HG02798 (cell line): ENCODE results near the gene ZMIZ1.

Experiments
- ATAC-seq: cut with Tn5 transposase; IDR thresholded peaks from one replicate; pipeline ENCODE4 v1.9.1; 2021; ENCODE audit warnings: mild to moderate bottlenecking; ENCODE audit not compliant: unreplicated experiment, poor library complexity

ZMIZ1 gene

DNA sequence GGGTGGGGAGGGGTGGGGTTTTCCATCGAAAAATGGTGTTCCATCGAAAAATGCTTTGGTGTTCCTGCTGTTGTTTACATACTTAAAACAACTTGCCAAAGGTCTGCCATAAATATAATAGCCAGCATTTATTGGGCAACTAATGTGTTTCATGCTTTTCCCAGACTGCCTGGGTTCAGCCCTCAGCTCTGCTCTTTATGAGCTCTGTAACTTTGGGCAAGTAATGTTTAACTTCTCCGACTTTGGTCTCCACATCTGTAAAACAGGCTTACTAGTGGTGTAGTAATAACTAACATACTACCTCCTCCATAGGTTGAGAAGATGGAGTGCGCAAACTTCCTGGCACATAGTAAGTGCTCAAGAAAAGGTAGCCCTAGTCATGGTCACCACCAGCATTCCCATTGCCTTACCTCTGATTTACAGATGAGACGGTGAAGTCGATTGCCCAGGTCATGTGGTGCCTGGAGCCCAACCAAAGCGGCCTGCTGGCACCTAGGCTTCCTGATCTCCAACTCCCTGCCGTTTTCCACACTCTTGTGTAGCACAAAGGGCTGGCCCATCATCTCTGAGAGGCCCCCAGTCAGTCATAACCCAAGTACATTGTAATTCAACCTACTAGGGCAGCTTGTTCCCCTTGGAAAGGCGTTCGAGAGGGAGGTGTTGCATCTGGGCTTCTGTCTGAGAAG, 8.9 kb downstream of the ZMIZ1 start:
- ATAC-seq = no peak

DNA sequence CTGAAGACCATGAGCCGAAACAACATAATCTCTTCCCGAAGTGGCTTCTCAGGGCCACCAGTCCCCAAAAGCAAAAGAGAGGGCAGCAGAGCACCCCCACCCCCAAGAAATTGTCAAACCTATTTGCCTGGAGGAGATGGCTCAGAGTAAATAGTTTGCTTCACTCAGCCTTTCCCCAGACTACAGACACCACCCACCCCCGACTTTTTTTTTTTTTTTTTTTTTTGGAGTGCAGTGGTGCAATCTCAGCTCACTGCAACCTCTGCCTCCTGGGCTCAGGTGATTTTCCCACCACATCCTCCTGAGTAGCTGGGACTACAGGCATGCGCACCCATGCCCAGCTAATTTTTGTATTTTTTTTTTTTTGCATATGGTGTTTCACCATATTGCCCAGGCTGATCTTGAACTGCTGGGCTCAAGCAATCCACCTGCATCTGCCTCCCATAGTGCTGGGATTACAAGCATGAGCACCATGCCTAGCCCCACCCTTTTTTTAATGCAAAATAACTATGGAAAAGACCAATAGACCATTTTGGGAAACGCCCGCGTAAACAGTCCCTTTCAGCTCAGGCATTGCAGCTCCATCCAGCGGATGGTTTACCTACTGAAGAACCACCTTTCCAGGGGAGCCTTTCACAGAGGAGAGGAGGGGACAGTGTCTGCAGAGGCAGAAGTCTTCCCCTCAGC, 9.7 kb downstream of the ZMIZ1 start:
- ATAC-seq = no peak

DNA sequence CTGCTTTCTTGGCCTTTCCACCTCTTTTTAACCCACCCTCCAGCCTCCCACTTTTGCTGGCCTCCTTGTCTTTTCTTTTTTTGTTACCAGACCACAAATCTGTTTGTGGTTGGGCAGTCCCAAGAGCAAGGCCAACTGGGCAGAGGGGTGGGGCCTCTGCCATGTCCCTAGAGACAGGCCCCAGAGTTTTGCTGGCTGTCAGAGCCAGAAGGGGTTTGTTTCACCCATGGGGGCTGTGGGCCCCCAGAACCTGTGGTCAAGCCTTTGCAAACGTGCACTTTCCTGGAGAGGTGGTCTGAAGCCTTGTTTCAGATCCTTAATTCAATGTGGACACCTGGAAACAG, 10.3 kb downstream of the ZMIZ1 start:
- ATAC-seq = no peak

- ATAC-seq = no peak
These were observed 11.0 kb downstream of the ZMIZ1 start for GRCh38 chr10:79079490-79080355.

- no peak for ATAC-seq
These were observed 12.7 kb downstream of the ZMIZ1 start for GRCh38 chr10:79081353-79082034.

DNA sequence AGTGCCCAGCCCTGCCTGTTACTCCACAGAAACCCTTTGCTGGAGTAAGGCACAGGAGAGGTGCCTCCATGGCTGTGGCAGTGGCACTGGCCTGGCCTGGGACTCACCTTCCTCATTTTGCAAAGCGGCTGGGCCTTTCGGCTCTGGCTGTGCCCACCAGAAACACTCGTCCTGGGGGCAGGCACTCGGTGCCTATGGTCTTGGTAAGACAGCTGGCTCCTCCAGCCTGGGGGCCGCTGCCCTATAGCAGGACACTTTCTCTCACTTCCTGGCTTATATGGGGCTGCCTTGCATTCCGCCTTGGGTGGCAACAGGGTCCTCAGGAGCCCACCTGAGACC, 13.2 kb downstream of the ZMIZ1 start:
- ATAC-seq = no peak

GRCh38 chr10:79082631-79083596, 14.1 kb downstream of the ZMIZ1 start:
- ATAC-seq = no peak

- ATAC-seq = no peak
These were observed 15.5 kb downstream of the ZMIZ1 start for GRCh38 chr10:79084012-79084971.

DNA sequence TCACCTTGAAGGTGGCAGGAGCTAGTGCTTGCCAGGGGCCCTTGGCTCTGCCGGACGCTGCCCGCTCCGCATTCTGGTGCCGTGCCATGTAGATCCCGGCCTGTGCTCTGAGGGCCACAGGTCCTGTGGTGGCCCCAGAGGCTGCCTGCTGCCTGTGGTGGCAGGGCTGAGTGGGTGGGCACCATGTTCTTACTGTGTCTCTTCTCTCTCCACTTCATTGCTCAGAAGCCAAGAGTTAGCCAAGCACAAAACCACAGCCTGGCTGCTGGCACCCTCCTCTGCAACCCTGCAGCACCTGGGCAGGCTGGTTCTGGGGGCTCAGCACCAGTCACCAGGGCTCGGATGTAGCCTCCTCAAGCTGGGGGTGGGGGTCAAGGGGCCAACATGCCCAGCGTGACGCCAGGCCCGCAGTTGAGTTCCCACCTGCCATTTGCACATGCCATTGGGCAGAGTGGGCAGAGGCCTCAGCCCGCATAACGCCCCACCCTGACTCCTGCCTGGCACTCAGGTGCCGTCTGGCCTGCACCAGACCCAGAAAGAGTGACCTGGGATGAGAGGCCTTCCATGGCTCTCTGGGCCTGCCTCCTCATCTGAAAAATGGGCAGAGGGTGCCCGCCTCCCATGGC, 16.3 kb downstream of the ZMIZ1 start:
- no peak for ATAC-seq

DNA sequence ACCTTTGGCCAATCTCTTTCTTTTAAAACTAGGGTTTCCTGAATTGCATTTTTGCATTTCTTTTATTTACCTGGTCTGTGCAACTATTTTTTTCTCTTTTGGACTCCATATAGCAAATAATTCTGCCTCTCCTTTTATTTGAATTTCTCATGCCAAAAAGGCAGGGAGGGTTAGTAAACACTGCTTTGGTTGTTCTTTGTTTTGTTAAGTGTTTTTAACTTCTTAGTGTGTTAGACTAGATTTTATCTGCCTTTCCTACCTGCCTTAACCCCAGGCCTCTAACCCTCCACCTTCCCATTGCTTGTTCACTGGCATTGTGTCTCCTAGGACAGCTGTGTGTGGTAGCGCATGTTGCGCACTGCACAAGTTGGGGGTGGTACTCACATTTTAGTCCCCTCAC, 18.1 kb downstream of the ZMIZ1 start:
- ATAC-seq = no peak

- ATAC-seq = no peak
These were observed 19.0 kb downstream of the ZMIZ1 start for GRCh38 chr10:79087721-79088120.

DNA sequence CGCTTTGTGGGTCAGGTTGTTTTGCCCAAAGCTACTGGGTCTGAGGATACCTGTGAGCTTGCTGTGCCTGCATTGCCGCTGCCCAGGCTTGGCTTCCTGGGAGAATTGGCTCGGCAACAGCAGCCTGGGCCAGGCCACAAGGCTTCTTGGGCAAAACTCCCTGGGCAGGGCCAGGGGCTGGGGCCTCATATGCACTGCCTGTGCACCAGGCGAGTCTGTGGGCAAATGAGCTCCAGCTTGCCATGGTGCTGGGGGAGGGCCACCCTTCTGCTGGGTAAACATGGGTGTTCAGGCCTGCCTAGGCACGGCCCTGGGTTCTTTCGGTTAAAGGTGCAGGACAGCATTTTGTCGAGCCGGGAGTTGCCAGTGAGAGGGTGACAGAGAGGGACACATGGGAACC, 19.4 kb downstream of the ZMIZ1 start:
- ATAC-seq = no peak

- ATAC-seq = no peak
These were observed 20.0 kb downstream of the ZMIZ1 start for GRCh38 chr10:79088613-79089355.

- ATAC-seq = no peak
These were observed 20.9 kb downstream of the ZMIZ1 start for GRCh38 chr10:79089632-79090031.

DNA sequence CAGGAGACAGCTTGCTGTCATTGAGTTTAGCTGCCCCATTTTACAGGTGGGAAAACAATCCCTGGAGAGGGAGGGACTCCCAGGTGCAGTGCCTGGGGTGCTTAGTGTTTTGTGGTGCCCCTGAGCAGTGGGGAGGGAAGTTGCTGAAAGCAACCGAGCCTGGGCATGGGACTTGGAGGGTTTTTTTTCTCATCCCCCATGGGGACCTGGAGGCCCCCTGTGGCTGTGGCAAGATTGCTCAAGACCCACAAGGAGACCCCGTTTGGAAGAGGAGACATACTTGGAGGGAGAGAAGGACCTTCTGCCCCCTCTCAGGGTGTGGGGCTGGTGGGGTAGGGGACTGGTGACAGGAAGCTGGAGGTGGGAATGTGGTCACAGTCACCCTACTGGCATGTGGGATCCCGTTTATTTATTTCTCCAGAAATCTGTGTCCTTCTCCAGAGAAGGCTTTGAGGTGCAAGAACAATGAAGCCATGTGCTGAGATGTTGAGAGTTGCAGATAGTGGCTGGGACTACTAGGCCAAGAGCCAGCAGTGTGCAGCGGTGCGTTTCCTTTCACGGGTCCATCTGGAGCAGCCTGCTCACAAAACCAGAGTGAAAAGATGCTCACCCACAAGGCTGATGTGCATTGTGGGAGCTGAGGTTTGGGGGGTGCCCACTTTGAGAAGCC, 21.5 kb downstream of the ZMIZ1 start:
- ATAC-seq = no peak

- ATAC-seq = no peak
These were observed 23.6 kb downstream of the ZMIZ1 start for GRCh38 chr10:79092292-79092896.
